Left renal pelvis (tissue), 4 donors: ENCODE data around the gene TOGARAM1. TPM values are rescaled to one million over a fixed set of nuclear protein-coding genes. Genes with fewer than 3 reads are reported as not detected.

ENCODE experiments used
- DNase-seq, 4 donors: peaks; one replicate each; pipeline ENCODE4 v3.0.0-alpha.2; 2013; ENCODE audit warnings: low read depth in 4 of 4, low spot score in 3 of 4
- polyA plus RNA-seq, 4 donors: library from polyadenylated mRNA; unstranded; fragments of 120-200 nt; gene quantifications; one replicate each; pipeline ENCODE4 v1.2.1, GENCODE V29; 2013; ENCODE audit not compliant: insufficient read length in 4 of 4

TOGARAM1 gene
- polyA plus RNA-seq, 4 donors: 28.0 to 40.9 (median 34.4) TPM

- no peak for DNase-seq
Observed at GRCh38 chr14:44963044-44963528, 1.1 kb downstream of the TOGARAM1 start.

GRCh38 chr14:44963775-44964380, 1.9 kb downstream of the TOGARAM1 start:
- no peak for DNase-seq

- DNase-seq: no peak
Observed at GRCh38 chr14:44966601-44967336, 4.8 kb downstream of the TOGARAM1 start.

GRCh38 chr14:44968714-44969113, 6.7 kb downstream of the TOGARAM1 start:
- no peak for DNase-seq

DNA sequence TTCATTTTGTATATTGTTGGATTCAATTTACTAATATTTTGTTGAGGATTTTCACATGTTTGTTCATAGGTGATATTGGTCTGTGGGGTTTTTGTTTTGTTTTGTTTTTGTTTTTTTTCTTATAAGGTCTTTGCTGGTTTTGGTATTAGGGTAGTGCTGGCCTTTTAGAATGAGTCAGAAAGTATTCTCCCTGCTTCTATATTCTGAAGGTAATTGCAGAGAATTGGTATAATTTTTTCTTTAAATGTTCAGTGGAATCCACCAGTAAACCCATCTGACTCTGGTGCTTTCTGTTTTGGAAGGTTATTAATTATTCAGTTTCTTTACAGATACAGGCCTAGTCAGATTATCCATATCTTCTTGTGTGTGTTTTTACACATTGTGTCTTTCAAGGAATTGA, 8.9 kb downstream of the TOGARAM1 start:
- DNase-seq: no peak

DNA sequence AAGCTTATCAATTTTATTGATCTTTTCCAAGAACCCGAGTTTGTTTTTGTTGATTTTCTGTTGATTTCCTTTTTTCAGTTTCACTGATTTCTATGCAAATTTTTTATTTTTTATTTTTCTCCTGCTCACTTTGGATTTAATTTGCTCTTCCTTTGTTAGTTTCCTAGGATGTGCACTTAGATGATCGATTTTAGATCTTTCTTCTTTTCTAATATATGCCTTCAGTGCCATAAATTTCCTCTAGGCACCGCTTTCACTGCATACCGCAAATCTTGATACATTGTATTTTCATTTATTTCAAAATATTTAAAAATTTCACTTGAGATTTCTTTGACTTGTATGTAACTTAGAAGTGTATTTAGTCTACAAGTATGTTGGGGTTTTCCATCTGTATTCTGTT, 9.5 kb downstream of the TOGARAM1 start:
- DNase-seq: no peak

DNA sequence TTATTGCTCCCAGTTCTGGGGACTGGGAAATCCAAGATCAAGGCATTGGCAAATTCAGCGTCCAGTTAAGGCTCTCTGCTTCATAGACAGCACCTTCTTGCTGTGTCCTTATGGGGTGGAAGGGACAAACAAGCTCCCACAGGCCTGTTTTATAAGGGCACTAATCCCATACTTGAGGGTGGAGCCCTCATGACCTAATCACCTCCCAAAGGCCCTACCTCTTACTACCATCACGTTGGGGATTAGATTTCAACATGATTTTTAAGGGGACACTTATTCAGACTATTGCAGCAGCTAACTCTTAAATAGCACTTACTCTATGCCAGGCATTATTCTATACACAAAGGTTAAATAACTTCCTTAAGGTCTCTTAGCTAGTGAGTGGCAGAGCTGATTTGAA, 17.3 kb downstream of the TOGARAM1 start:
- no peak for DNase-seq

GRCh38 chr14:44979740-44980356, 17.9 kb downstream of the TOGARAM1 start:
- DNase-seq: no peak

DNA sequence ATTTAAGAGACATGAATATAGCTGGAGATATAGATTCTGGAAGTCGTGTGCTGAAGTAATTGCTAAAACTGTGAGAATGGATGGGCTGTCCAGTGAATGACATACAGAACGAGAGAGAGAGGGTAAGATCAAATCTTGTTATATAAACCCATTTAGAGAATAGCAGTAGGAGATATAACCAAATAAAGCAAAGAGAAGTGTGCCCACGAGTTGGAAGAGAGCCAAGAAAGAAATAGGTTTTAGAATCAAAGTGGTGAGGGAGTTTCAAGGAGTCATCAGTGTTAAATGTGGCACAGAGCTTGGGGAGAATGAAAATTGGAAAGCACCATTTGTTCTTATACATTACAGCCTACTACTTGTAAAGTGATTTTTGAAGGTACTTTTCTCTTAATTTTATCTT, 19.2 kb downstream of the TOGARAM1 start:
- no peak for DNase-seq

DNA sequence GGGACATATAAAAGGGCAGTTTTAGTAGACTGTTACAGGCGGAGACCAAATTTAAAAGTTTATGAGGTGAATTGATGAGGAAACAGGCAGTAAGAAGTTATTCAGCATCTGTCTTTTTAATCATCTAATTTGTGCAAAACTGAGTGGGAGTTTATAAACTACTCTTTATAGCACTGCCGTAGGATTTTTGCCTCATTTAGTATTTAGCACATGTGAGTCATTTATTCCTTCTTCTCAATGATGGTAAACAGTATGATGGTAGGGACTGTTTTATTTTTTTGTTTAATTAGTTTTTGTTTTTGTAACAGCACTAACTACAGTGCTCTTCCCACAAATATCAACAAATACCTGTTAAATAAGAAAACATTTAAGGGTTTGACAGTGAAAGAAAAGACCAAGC, 20.6 kb downstream of the TOGARAM1 start:
- DNase-seq: no peak

GRCh38 chr14:44988694-44989093, 26.7 kb downstream of the TOGARAM1 start:
- no peak for DNase-seq

GRCh38 chr14:44989497-44990440, 27.8 kb downstream of the TOGARAM1 start:
- DNase-seq: no peak

DNA sequence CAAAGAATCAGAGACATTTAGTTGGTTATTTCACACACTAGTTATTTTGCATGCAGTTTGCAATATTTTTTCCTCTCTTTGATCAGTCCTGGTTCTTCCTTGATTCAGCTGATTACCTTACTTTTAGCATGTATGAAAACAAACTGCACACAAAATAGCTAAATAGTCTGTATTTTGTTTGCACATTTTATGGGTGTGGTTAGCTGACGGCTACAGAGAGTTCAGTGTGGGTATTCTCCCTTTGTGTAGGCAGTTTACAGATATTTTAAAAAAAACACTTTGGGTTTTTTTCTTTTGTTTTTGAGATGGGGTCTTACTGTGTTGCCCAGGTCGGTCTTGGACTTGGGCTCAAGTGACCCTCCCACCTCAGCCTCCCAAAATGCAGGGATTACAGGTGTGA, 28.5 kb downstream of the TOGARAM1 start:
- no peak for DNase-seq

DNA sequence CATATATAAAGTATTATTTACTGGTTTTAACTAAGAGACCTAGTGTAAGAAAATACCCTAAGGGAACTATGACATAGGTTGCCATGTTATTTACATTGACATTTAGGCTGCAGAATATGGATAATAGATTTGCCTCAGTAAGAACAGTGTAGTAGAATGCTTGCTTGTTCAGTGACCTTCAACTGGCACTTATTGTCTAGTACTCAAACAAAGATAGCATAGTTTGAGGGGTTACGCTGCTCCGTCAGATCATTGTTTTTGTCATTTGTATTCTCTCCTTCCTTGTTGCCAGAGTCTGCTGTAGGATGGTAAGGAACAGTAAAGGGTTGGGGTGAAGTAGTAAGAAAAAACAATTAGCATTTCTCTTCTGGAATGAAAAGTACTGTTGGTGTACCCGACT, 33.2 kb downstream of the TOGARAM1 start:
- no peak for DNase-seq

- DNase-seq: no peak
Observed at GRCh38 chr14:44995770-44996294, 33.8 kb downstream of the TOGARAM1 start.

GRCh38 chr14:45003924-45004323, 41.9 kb downstream of the TOGARAM1 start:
- no peak for DNase-seq

DNA sequence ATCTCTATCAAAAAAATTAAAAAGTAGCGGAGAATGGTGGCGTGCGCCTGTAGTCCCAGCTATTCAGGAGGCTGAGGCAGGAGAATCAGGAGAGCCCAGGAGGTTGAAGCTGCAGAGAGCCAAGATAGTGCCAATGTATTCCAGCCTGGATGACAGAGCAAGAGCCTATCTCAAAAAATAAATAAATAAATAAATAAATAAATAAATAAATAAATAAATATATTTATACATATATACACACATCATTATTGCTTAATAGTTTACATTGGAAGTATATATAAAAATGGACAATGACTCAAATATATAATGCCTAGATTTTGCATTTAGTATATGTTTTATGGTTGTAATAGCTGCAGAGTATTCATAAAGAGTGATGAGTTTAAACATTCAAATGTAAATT, 53.1 kb downstream of the TOGARAM1 start:
- DNase-seq: no peak

DNA sequence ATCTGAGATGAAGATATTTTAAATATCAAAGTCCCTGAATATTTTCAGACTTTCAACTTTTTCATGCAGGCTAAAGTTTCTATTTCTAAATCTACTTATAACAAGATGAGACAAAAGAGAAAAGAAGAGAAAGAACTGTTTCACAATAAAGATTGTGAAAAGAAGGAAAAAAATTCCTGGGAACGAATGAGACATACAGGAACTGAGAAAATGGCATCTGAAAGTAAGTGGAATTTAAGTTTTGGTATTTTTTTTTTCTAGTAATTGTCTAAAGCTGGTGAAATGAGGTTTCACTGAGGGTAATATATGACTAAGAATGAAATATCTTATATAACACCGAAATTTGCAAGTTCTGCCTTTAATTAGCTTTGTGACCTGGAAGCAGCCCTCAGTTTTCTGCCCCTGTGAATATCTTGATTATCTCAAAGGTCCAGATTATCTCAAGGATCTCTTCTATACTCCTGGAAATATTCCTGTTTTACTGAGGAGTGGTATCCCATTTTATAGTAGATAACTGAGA, 66.2 kb downstream of the TOGARAM1 start:
- no peak for DNase-seq

DNA sequence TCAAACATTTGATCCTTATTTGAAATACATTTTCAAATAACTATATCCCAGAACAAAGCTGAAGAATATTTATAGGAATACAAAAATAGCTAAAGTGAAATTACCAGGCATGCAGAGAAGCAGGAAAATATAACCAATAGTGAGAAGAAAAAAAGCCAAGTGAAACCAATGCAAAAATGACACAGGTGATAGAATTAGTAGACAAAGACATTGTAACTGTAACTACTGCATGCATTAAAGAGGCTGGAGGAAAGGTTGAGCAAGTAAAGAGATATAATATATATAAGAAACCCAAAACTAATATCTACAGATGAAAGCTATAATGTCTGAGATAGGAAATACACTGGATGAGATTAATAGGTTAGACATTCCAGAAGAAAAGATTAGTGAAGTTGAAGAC, 72.7 kb downstream of the TOGARAM1 start:
- no peak for DNase-seq

DNA sequence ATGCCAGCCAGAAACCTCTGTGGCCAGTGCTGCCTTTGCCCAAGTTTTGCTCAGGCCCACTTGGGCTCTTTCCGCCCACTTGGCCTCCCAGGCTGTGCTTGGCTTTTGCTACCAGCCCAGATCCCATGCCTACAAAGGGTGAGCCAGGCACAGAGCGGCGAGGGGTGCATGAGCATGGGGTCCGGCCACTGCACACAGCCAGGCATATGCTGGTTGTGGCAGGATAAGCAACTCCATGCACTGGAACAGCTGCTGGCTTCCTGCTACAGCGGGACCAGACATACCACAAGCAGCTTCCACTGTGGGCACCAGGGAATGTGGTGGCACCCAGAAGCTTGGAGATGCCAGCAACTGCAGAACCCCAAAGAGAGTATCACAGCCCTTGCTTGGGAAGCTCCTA, 76.3 kb downstream of the TOGARAM1 start:
- DNase-seq: no peak
